HG03196 (cell line): ENCODE results near the gene MYL6.

ENCODE experiments used
- ATAC-seq: cut with Tn5 transposase; IDR thresholded peaks from one replicate; pipeline ENCODE4 v1.9.1; 2021; ENCODE audit not compliant: unreplicated experiment

MYL6 gene

GRCh38 chr12:56129206-56129941 lies 28.8 kb upstream of the MYL6 start:
- ATAC-seq: peak; percentile 27

- ATAC-seq: no peak
Observed at GRCh38 chr12:56129942-56130495, 28.1 kb upstream of the MYL6 start.

GRCh38 chr12:56130876-56131275 lies 27.3 kb upstream of the MYL6 start:
- ATAC-seq: no peak

DNA sequence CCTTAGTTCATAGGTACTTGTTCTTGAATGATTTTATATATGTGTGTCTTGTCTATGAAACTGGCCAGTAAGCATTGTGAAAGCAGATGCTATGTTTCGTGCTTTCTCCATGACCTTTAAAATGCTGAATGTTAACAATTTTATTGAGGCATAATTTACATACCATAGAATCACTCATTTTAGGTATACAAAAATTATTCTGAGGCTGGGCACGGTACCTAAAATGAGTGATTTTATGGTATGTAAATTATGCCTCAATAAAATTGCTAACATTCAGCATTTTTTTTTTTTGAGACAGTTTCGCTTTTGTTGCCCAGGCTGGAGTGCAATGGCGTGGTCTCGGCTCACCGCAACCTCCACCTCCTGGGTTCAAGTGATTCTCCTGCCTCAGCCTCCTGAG lies 23.3 kb upstream of the MYL6 start:
- no peak for ATAC-seq

- ATAC-seq: no peak
Observed at GRCh38 chr12:56137853-56138571, 20.1 kb upstream of the MYL6 start.

GRCh38 chr12:56141946-56142784 lies 16.0 kb upstream of the MYL6 start:
- no peak for ATAC-seq

DNA sequence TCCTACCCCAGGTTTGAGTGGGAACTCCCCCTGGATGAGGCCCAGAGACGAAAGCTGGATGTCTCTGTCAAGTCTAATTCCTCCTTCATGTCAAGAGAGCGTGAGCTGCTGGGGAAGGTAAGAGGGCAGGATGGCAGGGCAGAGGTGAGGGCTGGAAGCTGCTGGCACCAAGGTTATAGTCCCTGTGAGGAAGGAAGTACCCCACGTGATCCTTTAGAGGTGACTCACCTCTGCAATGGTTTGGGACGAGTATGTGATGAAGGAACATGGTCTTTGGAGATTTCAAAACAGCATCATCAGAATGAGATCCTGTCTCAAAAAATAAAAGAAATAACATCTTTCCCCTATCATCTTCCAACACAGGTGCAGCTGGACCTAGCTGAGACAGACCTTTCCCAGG lies 14.9 kb upstream of the MYL6 start:
- no peak for ATAC-seq

- ATAC-seq: no peak
Observed at GRCh38 chr12:56143870-56144269, 14.3 kb upstream of the MYL6 start.

DNA sequence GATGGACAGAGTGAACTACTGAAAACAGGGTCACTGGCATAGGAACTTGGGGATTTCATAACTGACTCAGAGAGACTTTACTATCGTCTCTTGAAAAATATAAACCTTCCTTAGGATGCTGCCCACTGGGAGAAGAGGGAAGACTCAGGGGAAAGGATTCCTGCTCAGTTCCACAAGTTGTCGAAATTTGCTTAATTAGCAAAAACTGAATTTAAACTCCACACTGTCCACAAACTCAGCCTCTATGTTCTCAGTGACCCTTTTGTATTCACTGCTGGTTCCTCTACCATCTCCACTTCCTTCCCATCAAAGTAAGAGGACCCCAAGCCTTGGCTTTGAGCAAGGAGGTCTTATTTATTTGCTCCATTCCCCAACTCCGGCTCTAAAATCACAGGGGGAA lies 12.9 kb upstream of the MYL6 start:
- ATAC-seq: no peak

GRCh38 chr12:56146492-56147460 lies 11.4 kb upstream of the MYL6 start:
- ATAC-seq: no peak

GRCh38 chr12:56150563-56150962 lies 7.6 kb upstream of the MYL6 start:
- no peak for ATAC-seq

DNA sequence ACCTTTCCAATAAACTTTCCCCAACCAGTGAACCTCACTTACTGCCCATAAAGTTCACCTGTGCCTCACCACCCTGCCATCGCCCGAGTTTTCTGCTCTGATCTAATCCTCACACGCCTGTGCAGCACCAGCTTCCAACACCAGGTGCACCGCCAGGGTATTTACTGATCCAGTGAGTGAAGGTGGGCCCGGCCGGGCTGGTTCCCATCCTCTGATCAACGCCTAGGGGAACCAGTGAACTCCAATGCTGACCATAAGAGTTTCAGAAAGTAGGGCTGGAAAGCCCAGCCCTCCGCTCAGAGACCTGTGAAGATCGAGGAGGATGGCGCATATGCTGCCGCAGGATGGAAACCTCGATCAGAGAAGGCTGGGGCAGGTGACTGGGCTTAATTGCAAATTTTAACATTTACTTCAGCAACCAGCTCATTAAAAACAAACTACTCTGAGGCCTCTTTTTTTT lies 6.5 kb upstream of the MYL6 start:
- ATAC-seq: peak; percentile 40

- peak; percentile 83 for ATAC-seq
Observed at GRCh38 chr12:56152132-56152755, 5.9 kb upstream of the MYL6 start, which contains the start of gene MYL6B. Gene MYL6B (plus strand): TSS chr12:56152587. CDS start chr12:56153919, 1,332 bp downstream.

DNA sequence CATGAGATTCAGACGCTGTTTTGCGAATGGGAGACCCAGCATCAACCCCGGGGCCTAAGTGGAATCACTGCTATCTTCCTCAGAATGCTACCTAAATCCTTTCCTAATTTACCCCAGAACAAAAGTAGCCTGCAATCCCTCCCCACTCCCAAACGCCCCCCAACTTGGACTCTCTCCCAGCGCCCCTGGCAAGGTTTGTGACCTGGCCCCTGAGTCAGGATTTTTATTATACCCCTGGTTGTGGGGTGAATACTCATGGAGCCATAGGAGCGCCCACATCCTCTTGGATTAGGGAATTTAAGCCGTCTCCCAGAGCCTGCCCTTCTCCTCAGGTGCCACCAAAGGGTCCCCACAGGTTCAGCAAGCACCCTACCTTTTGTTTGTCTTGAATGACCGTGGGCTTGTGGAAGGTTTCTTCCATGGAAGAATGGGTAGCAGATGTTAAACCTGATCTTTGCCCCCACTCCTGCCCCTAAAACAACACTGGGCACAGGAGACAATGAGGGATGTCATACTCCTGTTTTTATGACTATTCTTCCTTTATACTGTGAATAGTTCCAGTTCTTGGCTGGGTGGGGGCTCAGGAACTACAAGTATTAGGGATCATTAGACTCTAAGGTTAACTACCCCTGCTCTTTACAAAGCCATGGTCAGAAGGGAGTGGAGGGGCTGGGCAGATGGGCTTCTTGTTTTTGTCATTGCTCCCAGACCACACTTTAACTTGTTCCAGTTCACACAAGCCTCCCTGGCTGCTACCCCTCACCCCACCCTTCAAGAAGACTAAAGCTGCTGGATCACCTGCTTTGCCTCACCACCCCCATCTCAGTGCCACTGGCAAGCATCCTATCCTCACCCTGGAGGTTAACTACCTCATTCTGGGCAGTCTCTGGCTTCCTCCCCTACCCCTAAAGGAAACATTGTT lies 5.1 kb upstream of the MYL6 start:
- ATAC-seq: no peak

DNA sequence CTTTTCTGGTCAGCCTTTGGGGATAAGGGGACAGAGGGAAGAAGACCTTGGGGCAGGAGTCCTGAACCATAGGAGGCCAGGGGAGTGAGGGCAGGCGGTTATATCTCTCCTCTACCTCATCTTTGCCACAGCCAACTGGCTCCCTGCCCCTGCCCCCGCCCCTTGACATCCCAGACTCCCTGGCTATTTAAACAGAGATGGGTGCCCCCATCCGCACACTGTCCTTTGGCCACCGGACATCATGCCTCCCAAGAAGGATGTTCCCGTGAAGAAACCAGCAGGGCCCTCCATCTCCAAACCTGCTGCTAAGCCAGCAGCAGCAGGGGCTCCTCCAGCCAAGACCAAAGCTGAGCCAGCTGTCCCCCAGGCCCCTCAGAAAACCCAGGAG lies 4.5 kb upstream of the MYL6 start:
- no peak for ATAC-seq

DNA sequence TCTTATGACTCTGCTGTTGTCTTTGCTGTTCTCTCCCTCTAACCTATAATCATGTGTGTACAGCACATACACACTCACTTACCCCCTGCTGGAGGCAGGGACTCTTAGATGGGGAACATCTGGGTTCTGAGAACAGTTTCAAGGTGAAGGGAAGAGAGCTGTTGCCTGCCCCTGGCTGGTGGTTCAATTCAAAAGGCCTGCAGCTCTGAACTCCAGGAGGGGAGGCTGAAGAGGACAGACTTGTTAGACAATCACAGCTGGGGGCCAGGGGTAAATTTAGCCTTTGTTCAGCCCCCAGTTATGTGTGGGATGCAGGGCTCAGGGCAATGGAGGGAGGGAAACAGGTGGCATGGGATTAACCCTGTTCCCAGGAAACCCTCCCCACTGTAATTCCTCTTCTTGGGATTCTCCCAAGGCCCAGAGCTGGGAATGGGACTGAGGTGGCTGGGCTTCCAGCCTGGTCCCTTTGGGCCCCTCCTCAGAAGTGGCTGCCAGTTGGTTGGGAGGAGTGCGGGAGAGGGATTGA lies 3.9 kb upstream of the MYL6 start:
- ATAC-seq: no peak

GRCh38 chr12:56154818-56155217 lies 3.3 kb upstream of the MYL6 start:
- no peak for ATAC-seq

GRCh38 chr12:56155256-56155845 lies 2.8 kb upstream of the MYL6 start:
- no peak for ATAC-seq
